Measurements from ENCODE around the gene CCL19. TPM values are rescaled to one million over a fixed set of nuclear protein-coding genes. Genes with fewer than 3 reads are reported as not detected.

CCL19 gene
- total RNA-seq, 1 donor from 2014 or later: not detected

DNA sequence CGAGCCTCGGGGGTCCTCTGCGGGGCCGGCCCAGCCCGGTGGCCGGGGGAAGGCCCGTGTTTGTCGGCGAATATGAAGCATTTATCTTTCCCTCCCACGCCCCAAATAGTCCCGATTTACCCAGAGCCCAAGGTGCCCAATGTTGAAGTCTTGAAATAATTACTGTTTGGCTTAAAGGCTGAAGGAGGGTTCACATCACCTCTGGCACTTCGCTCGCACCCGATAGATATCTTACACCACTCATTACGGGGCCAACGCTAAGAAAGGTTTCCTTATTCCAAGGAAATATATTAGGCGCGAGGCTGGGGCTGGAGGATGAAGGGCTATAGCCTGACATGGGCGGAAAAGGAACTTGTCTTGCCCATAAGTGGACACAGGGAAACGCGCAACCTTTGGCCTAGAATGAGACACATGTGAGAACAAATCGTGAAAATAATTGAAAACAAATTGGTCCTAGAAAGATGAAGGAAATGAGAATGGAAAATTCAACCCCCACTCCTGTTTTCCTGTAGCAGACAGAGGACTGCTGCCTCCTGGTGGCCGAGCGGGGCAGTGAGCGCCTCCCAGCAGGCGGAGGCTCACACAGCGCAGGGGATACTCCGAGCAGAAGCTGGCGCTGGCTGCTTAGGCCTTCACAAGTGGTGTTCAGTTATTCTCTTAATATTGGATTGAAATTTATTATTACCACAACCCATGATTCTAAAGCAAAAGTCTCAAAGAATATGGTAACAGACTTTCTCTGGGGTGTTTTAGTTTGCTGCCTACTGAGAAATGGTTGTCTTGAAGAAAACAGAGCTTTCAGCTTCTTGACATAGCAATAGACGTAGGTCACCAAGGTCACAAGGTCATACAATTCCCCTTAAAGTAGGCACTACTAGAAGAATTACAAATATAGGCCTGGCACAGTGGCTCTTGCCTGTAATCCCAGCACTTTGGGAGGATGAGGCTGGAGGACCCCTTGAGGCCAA, 11.0 kb upstream of the CCL19 start:
- H3K27ac ChIP-seq: no peak overlapping the region
- no peaks in the 10 kb centered on the region for H3K36me3 ChIP-seq
- Mint-ChIP-seq H3K9me3 (no peaks in the 10 kb centered on the region), H3K27ac (no peak overlapping the region), H3K4me3 (peak overlapping the region; percentile 79), H3K36me3 (no peaks in the 10 kb centered on the region), H3K4me1 (peaks cover 6% of the 10 kb centered on the region), H3K27me3 (ENCODE audit: insufficient read depth, low read depth) (peaks cover 25% of the 10 kb centered on the region)
- H3K4me2 ChIP-seq: peak overlapping the region; percentile 84
- H3K4me1 ChIP-seq: peaks cover 5% of the 10 kb centered on the region
- TF ChIP-seq EZH2 (IDR thresholded peaks at IDR 0.05): no peak
- no peak for TF ChIP-seq EZH2phosphoT487 (IDR thresholded peaks at IDR 0.05)
- TF ChIP-seq, protein P1, sequence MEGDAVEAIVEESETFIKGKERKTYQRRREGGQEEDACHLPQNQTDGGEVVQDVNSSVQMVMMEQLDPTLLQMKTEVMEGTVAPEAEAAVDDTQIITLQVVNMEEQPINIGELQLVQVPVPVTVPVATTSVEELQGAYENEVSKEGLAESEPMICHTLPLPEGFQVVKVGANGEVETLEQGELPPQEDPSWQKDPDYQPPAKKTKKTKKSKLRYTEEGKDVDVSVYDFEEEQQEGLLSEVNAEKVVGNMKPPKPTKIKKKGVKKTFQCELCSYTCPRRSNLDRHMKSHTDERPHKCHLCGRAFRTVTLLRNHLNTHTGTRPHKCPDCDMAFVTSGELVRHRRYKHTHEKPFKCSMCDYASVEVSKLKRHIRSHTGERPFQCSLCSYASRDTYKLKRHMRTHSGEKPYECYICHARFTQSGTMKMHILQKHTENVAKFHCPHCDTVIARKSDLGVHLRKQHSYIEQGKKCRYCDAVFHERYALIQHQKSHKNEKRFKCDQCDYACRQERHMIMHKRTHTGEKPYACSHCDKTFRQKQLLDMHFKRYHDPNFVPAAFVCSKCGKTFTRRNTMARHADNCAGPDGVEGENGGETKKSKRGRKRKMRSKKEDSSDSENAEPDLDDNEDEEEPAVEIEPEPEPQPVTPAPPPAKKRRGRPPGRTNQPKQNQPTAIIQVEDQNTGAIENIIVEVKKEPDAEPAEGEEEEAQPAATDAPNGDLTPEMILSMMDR (IDR thresholded peaks at IDR 0.05): peak; percentile 97
- no peaks in the 10 kb centered on the region for H4K20me1 ChIP-seq (ENCODE audit: low read depth)
- no peaks in the 10 kb centered on the region for H3K9me3 ChIP-seq (ENCODE audit: low read depth)
- H3K27me3 ChIP-seq: peaks cover 57% of the 10 kb centered on the region
- H3K79me2 ChIP-seq (ENCODE audit: low read depth): no peaks in the 10 kb centered on the region
- peak overlapping the region; percentile 92 for H2AFZ ChIP-seq (replicated peaks)
- H3F3A ChIP-seq (ENCODE audit: low read depth): peaks cover 3% of the 10 kb centered on the region
- no peak overlapping the region for H3K9ac ChIP-seq
- DNase-seq (ENCODE audit: low spot score): peak; percentile 82
- peak overlapping the region; percentile 58 for H3K4me3 ChIP-seq

DNA sequence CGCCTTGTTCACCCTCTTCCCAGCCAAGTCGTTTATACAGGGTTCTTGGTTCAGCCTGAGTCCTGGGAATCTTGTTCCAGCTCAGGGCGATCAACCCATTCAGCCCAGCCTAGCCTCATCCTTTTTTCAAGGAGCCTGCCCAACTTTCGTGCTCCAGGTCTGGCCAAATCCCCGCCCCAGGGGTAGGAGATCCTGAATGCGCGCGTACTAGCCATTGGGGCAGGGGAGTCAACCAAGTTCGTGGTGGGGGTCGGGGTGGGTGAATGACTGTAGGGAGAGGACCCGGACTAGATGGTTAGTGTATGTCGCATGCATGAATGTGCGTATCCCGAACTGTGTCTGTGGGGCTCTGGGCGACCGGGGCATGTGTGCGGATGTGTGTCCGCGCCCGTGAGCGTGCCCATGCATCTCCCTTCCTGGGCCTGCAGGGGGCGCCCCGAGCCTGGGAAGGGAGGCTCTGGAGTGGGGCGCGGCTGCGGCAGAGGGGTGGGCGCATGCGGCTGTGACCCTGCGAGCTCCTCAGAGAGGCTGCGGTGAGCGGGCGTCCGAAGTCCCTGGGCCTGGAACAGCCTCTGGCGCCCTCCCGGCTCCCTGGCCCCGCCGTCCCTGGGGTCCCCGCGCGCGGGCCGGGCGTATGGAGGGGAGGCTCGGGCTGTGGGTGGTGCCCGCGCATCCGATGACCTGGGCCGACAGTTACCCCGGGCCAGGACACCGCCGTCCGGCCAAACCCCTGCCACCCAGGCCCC, 10.1 kb upstream of the CCL19 start:
- H4K20me1 ChIP-seq (ENCODE audit: low read depth): no peaks in the 10 kb centered on the region
- H3K27me3 Mint-ChIP-seq (ENCODE audit: insufficient read depth, low read depth): peaks cover 25% of the 10 kb centered on the region
- no peak overlapping the region for H3K27ac Mint-ChIP-seq
- H3K79me2 ChIP-seq (ENCODE audit: low read depth): no peaks in the 10 kb centered on the region
- H3K27me3 ChIP-seq: peaks cover 57% of the 10 kb centered on the region
- H3F3A ChIP-seq (ENCODE audit: low read depth): peaks cover 3% of the 10 kb centered on the region
- H3K4me3 Mint-ChIP-seq: peak overlapping the region; percentile 68
- peak overlapping the region; percentile 58 for H3K4me3 ChIP-seq
- TF ChIP-seq, protein P1 (IDR thresholded peaks at IDR 0.05): peak; percentile 94
- TF ChIP-seq EZH2 (IDR thresholded peaks at IDR 0.05): peak; percentile 54
- no peak for TF ChIP-seq EZH2phosphoT487 (IDR thresholded peaks at IDR 0.05)
- peak overlapping the region; percentile 92 for H2AFZ ChIP-seq (replicated peaks)
- H3K9ac ChIP-seq: no peak overlapping the region
- no peaks in the 10 kb centered on the region for H3K36me3 Mint-ChIP-seq
- no peaks in the 10 kb centered on the region for H3K36me3 ChIP-seq
- H3K27ac ChIP-seq: no peak overlapping the region
- peaks cover 5% of the 10 kb centered on the region for H3K4me1 ChIP-seq
- H3K9me3 Mint-ChIP-seq: no peaks in the 10 kb centered on the region
- peaks cover 6% of the 10 kb centered on the region for H3K4me1 Mint-ChIP-seq
- H3K9me3 ChIP-seq (ENCODE audit: low read depth): no peaks in the 10 kb centered on the region
- peak overlapping the region; percentile 84 for H3K4me2 ChIP-seq
- DNase-seq (ENCODE audit: low spot score): peak; percentile 91

DNA sequence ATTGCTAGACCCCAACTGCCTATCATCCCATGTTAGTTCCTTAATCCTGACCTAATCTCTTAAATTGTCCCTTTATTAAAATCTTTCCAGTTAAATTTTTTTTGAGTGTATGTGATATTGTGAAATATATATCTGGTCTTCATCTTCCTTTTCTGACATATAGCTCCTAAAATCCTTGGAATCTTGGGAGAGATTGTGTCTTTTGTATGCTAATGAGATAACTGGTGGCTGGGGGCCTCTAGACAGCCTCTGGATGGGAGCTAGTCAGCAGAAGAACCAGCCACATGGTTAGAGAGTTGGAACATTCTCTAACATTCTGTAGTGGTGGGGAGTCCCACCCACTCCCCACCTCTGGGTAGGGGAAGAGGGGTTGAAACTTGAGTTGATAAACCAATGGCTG, 3.7 kb upstream of the CCL19 start:
- peaks cover 4% of the 10 kb centered on the region for H3K4me1 ChIP-seq
- H4K20me1 ChIP-seq (ENCODE audit: low read depth): no peaks in the 10 kb centered on the region
- Mint-ChIP-seq H3K27me3 (ENCODE audit: insufficient read depth, low read depth) (peaks cover 9% of the 10 kb centered on the region), H3K4me3 (no peak overlapping the region), H3K9me3 (peaks cover 3% of the 10 kb centered on the region), H3K36me3 (peaks cover 2% of the 10 kb centered on the region), H3K4me1 (no peaks in the 10 kb centered on the region), H3K27ac (no peak overlapping the region)
- H3F3A ChIP-seq (ENCODE audit: low read depth): no peaks in the 10 kb centered on the region
- no peak overlapping the region for H3K9ac ChIP-seq
- peaks cover 26% of the 10 kb centered on the region for H3K27me3 ChIP-seq
- H3K79me2 ChIP-seq (ENCODE audit: low read depth): no peaks in the 10 kb centered on the region
- H2AFZ ChIP-seq (replicated peaks): no peak overlapping the region
- no peak overlapping the region for H3K4me3 ChIP-seq
- DNase-seq (ENCODE audit: low spot score): no peak
- H3K36me3 ChIP-seq: no peaks in the 10 kb centered on the region
- TF ChIP-seq, protein P1 (IDR thresholded peaks at IDR 0.05): no peak
- no peak for TF ChIP-seq EZH2phosphoT487 (IDR thresholded peaks at IDR 0.05)
- TF ChIP-seq EZH2 (IDR thresholded peaks at IDR 0.05): no peak
- no peak overlapping the region for H3K4me2 ChIP-seq
- H3K27ac ChIP-seq: no peak overlapping the region
- H3K9me3 ChIP-seq (ENCODE audit: low read depth): no peaks in the 10 kb centered on the region
